ENCODE measurements around the gene KEL. TPM values are rescaled to one million over a fixed set of nuclear protein-coding genes. Genes with fewer than 3 reads are reported as not detected.
"Not testable (repeated sequence)": the region's sequence is repeated elsewhere in the genome, so short reads cannot be mapped to it uniquely, and the experiment has no call there.

The KEL gene
- total RNA-seq, 3 donors from 2014 or later: 0.16 to 4.3 (median 2.2) TPM

- H3K4me1 ChIP-seq: no peaks in the 10 kb centered on the region
- H3K4me3 ChIP-seq: no peak overlapping the region
- no peaks in the 10 kb centered on the region for H3K36me3 ChIP-seq
- H3K27ac ChIP-seq: no peak overlapping the region
- H3K27me3 ChIP-seq: no peaks in the 10 kb centered on the region
- TF ChIP-seq POLR2AphosphoS5 (IDR thresholded peaks at IDR 0.05): no peak
- no peaks in the 10 kb centered on the region for H3K9me3 ChIP-seq
- no peak for DNase-seq (ENCODE audit: low spot score in 2 of 2)
- intact Hi-C loops (cut with DNase I; ENCODE audit: low total_unique reads): loop anchor here (5.0 kb wide), 1 partner anchor 415 kb away; no protein-coding TSS in a partner anchor
These were observed 35.4 kb upstream of the KEL start for GRCh38 chr7:142997456-142997989.

- TF ChIP-seq POLR2AphosphoS5 (IDR thresholded peaks at IDR 0.05) (no peak), POLR2A (IDR thresholded peaks at IDR 0.05) (no peak)
- TF ChIP-seq, protein P1, sequence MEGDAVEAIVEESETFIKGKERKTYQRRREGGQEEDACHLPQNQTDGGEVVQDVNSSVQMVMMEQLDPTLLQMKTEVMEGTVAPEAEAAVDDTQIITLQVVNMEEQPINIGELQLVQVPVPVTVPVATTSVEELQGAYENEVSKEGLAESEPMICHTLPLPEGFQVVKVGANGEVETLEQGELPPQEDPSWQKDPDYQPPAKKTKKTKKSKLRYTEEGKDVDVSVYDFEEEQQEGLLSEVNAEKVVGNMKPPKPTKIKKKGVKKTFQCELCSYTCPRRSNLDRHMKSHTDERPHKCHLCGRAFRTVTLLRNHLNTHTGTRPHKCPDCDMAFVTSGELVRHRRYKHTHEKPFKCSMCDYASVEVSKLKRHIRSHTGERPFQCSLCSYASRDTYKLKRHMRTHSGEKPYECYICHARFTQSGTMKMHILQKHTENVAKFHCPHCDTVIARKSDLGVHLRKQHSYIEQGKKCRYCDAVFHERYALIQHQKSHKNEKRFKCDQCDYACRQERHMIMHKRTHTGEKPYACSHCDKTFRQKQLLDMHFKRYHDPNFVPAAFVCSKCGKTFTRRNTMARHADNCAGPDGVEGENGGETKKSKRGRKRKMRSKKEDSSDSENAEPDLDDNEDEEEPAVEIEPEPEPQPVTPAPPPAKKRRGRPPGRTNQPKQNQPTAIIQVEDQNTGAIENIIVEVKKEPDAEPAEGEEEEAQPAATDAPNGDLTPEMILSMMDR (IDR thresholded peaks at IDR 0.05): no peak
- intact Hi-C loops (cut with DNase I; ENCODE audit: low total_unique reads): no loop called here
- DNase-seq (ENCODE audit: low spot score in 2 of 2): no peak
- H3K36me3 ChIP-seq: no peaks in the 10 kb centered on the region
- no peaks in the 10 kb centered on the region for H3K27me3 ChIP-seq
- no peaks in the 10 kb centered on the region for H3K9me3 ChIP-seq
- no peaks in the 10 kb centered on the region for H3K4me1 ChIP-seq
- no peak overlapping the region for H3K4me3 ChIP-seq
- H3K27ac ChIP-seq: no peak overlapping the region
These were observed 30.3 kb upstream of the KEL start for GRCh38 chr7:142992427-142992826.

- Histone ChIP-seq H3K4me1 (no peaks in the 10 kb centered on the region), H3K9me3 (peaks cover 0 to 11% of the 10 kb centered on the region in 2 donors), H3K27ac (no peak overlapping the region), H3K27me3 (no peaks in the 10 kb centered on the region), H3K36me3 (no peaks in the 10 kb centered on the region), H3K4me3 (no peak overlapping the region)
- DNase-seq (ENCODE audit: low spot score in 2 of 2): no peak
- TF ChIP-seq POLR2A (IDR thresholded peaks at IDR 0.05) (no peak), POLR2AphosphoS5 (IDR thresholded peaks at IDR 0.05) (no peak)
- TF ChIP-seq, protein P1 (IDR thresholded peaks at IDR 0.05): no peak
- intact Hi-C loops (cut with DNase I; ENCODE audit: low total_unique reads): no loop called here
These were observed 22.1 kb upstream of the KEL start for GRCh38 chr7:142984297-142984696.

DNA sequence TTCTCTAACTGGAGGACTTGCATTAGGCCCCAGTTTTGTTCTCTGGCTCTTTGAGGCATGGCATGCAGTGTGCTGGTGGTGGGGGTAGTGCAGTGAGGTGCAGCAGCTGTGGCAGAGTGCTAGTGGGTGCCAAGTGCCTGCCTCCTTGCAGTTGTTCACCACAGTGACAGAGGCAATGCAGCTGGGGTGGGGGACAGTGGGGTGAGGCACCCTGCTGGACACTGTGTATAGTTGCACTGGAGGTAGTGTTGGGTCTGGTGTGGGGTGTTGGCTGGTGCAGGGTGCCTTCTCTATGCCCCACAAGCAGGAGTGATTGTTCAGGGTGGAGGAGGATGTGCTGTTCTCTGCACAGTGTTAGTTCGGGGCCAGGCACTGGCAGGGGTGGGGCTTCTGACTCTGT is 21.7 kb upstream of the KEL start:
- Histone ChIP-seq H3K9me3 (peaks cover 0 to 11% of the 10 kb centered on the region in 2 donors), H3K36me3 (no peaks in the 10 kb centered on the region), H3K4me3 (no peak overlapping the region), H3K27me3 (no peaks in the 10 kb centered on the region), H3K4me1 (no peaks in the 10 kb centered on the region), H3K27ac (no peak overlapping the region)
- TF ChIP-seq POLR2AphosphoS5 (IDR thresholded peaks at IDR 0.05) (no peak), POLR2A (IDR thresholded peaks at IDR 0.05) (no peak)
- TF ChIP-seq, protein P1 (IDR thresholded peaks at IDR 0.05): no peak
- intact Hi-C loops (cut with DNase I; ENCODE audit: low total_unique reads): no loop called here
- DNase-seq (ENCODE audit: low spot score in 2 of 2): no peak

GRCh38 chr7:142978402-142978801 is 16.2 kb upstream of the KEL start:
- peaks cover 0 to 18% of the 10 kb centered on the region in 2 donors for H3K9me3 ChIP-seq
- H3K4me3 ChIP-seq; DNase-seq (ENCODE audit: low spot score in 2 of 2); H3K36me3 ChIP-seq; H3K27ac ChIP-seq; H3K27me3 ChIP-seq; H3K4me1 ChIP-seq; intact Hi-C loops (cut with DNase I; ENCODE audit: low total_unique reads): not testable (repeated sequence)

GRCh38 chr7:142974626-142975025 is 12.5 kb upstream of the KEL start:
- Histone ChIP-seq H3K4me1 (no peaks in the 10 kb centered on the region), H3K27me3 (no peaks in the 10 kb centered on the region), H3K27ac (no peak overlapping the region), H3K4me3 (no peak overlapping the region), H3K9me3 (peaks cover 0 to 11% of the 10 kb centered on the region in 2 donors), H3K36me3 (no peaks in the 10 kb centered on the region)
- DNase-seq (ENCODE audit: low spot score in 2 of 2): no peak
- intact Hi-C loops (cut with DNase I; ENCODE audit: low total_unique reads): no loop called here
- TF ChIP-seq POLR2A (IDR thresholded peaks at IDR 0.05) (no peak), POLR2AphosphoS5 (IDR thresholded peaks at IDR 0.05) (no peak)
- TF ChIP-seq, protein P1 (IDR thresholded peaks at IDR 0.05): no peak
